ENCODE data around the gene MEGF6.

Gene MEGF6

GRCh38 chr1:3618531-3618880 lies 7.2 kb upstream of the MEGF6 start:
- no peak overlapping the region for H3K4me3 ChIP-seq (replicated peaks; ENCODE audit: low read depth, low read length)
- no peak for TF ChIP-seq CTCF (IDR thresholded peaks at IDR 0.05; ENCODE audit: low read depth, low read length, missing control alignments)
- no peak for DNase-seq (ENCODE audit: extremely low read depth, low read depth)

- no peak for DNase-seq (ENCODE audit: extremely low read depth, low read depth)
- no peak for TF ChIP-seq CTCF (IDR thresholded peaks at IDR 0.05; ENCODE audit: low read depth, low read length, missing control alignments)
- H3K4me3 ChIP-seq (replicated peaks; ENCODE audit: low read depth, low read length), result no peak overlapping the region
These were observed 6.6 kb upstream of the MEGF6 start for GRCh38 chr1:3617806-3618345.

GRCh38 chr1:3616861-3617260 lies 5.6 kb upstream of the MEGF6 start:
- H3K4me3 ChIP-seq (replicated peaks; ENCODE audit: low read depth, low read length), result no peak overlapping the region
- DNase-seq (ENCODE audit: extremely low read depth, low read depth), result no peak
- TF ChIP-seq CTCF (IDR thresholded peaks at IDR 0.05; ENCODE audit: low read depth, low read length, missing control alignments), result no peak

- no peak for DNase-seq (ENCODE audit: extremely low read depth, low read depth)
- H3K4me3 ChIP-seq (replicated peaks; ENCODE audit: low read depth, low read length), result no peak overlapping the region
- peak; percentile 64 for TF ChIP-seq CTCF (IDR thresholded peaks at IDR 0.05; ENCODE audit: low read depth, low read length, missing control alignments)
These were observed 3.7 kb upstream of the MEGF6 start for GRCh38 chr1:3614755-3615742.

GRCh38 chr1:3612123-3612522 lies 815 bp upstream of the MEGF6 start:
- TF ChIP-seq CTCF (IDR thresholded peaks at IDR 0.05; ENCODE audit: low read depth, low read length, missing control alignments), result no peak
- DNase-seq (ENCODE audit: extremely low read depth, low read depth), result no peak
- peak overlapping the region; percentile 22; the same call in 1 of the 2 replicates for H3K4me3 ChIP-seq (replicated peaks; ENCODE audit: low read depth, low read length)

- DNase-seq (ENCODE audit: extremely low read depth, low read depth), result no peak
- peak overlapping the region; percentile 42 for H3K4me3 ChIP-seq (replicated peaks; ENCODE audit: low read depth, low read length)
- TF ChIP-seq CTCF (IDR thresholded peaks at IDR 0.05; ENCODE audit: low read depth, low read length, missing control alignments), result no peak
These were observed 660 bp downstream of the MEGF6 start for GRCh38 chr1:3610527-3611169.

Measured in HFF-Myc (cell line).